Body of pancreas (tissue), 4 donors: ENCODE measurements around the gene ENG.

ENCODE experiments used
- POLR2A ChIP-seq, 3 donors: fragments of 450-650 bp; IDR thresholded peaks; one replicate each; pipeline ENCODE4 v1.6.1; 2016; ENCODE audit warnings: antibody characterized with exemption in 3 of 3, mild to moderate bottlenecking in 2 of 3
- TF ChIP-seq, protein P1 (sequence below), 7 experiments: fragments of 450-650 bp in 4 of 7; fragments of 200-600 bp in 3 of 7; sonication (generic) in 3 of 7; IDR thresholded peaks; one replicate each; pipeline ENCODE4 v1.5.1; 2016 to 2019; ENCODE audit warnings: antibody characterized with exemption in 7 of 7

DNA sequence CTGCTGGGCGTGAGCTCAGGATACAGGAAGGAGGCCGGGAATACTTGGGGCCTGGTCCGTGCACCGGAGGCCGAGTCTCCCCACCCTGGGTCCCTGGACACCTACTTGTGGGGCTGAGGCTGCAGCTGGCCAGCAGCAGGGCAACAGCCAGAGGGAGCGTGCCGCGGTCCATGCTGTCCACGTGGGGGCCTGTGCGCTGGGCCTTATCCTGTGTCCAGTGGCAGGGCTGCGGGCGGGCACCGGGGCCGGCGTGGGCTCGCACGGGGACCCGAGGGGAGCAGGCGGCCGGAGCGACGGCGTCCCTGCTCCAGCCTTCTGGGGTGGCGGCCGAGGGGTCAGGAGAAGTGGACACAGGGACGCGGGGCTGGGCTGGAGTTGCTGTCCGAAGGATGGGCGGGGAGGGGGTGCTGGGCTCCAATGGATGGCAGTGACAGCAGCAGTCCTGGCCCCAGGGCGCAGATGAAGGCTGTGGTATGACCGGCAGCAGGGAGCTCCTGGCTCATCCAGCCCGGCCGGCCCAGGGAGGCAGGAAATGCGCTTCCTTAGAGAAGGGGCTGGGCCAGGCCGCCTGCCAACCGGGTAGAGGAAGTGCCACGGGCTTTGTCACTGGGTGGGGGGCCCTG, at the start of gene ENG:
- TF ChIP-seq, protein P1, sequence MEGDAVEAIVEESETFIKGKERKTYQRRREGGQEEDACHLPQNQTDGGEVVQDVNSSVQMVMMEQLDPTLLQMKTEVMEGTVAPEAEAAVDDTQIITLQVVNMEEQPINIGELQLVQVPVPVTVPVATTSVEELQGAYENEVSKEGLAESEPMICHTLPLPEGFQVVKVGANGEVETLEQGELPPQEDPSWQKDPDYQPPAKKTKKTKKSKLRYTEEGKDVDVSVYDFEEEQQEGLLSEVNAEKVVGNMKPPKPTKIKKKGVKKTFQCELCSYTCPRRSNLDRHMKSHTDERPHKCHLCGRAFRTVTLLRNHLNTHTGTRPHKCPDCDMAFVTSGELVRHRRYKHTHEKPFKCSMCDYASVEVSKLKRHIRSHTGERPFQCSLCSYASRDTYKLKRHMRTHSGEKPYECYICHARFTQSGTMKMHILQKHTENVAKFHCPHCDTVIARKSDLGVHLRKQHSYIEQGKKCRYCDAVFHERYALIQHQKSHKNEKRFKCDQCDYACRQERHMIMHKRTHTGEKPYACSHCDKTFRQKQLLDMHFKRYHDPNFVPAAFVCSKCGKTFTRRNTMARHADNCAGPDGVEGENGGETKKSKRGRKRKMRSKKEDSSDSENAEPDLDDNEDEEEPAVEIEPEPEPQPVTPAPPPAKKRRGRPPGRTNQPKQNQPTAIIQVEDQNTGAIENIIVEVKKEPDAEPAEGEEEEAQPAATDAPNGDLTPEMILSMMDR (IDR thresholded peaks at IDR 0.05): no peak
- peak in 2 of 3 donors; percentile 54 to 55 for TF ChIP-seq POLR2A (IDR thresholded peaks at IDR 0.05)
